ENCODE data around the gene WEE2.
A peak's percentile ranks its signal among the peaks of the same experiment; 100 is the strongest.
"Not testable (repeated sequence)": the region's sequence is repeated elsewhere in the genome, so short reads cannot be mapped to it uniquely, and the experiment has no call there.

WEE2 gene

DNA sequence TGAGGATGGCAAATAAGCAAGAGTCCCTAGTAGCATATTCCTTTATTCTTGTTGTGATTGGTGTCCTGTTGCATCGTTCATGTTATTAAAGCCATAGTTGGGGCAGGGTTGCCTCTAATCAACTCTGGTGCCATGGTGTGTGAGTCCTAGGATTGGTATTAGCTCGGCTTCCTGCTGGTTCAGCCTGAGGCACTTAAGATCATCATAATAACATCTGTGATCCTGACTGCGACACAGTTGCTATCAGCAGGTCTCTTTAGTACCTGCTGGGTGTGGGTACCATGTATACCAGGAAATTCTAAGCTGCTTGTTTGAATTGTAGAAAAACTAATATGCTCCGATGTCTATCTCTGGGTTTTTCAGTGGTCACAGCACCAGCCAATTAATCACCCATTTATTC lies 1.6 kb downstream of the WEE2 start:
- DNase-seq (ENCODE audit: low read depth), result no peak
- H3K4me3 ChIP-seq (ENCODE audit: low read depth, low read length), result no peak overlapping the region

- DNase-seq (ENCODE audit: low read depth), result no peak
- no peak overlapping the region for H3K4me3 ChIP-seq (ENCODE audit: low read depth, low read length)
Observed at GRCh38 chr7:141710301-141710700, 2.1 kb downstream of the WEE2 start.

DNA sequence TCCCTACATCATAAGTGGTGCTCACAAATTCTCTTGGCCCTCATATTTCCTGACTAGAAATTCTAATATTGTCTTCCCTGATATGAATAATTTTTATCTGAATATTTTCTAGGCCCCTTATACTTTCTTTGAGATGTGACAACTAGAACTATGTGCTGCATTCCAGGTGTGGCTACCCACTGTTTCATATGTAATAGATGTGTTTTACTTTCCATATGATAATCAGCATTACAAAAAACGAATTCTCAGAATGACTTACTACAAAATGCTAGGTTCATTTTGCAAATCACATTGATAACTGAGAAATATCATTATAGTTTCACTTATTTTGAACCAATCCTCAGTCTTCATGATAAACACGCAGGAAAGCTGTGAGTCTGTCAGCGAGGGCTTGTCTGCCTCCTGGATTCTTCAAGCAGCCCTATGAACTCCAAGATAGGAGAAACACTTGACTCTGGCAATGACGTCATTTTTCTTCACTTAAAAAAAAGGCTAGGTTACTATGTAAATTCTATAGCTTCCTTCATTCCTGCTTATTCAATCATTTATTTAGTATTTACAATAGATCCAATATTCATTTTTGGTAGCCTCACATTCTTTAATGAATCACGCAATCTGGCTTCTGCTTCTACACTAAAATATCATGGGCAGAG lies 4.6 kb downstream of the WEE2 start:
- DNase-seq (ENCODE audit: low read depth), result no peak
- no peak overlapping the region for H3K4me3 ChIP-seq (ENCODE audit: low read depth, low read length)

- no peak overlapping the region for H3K4me3 ChIP-seq (ENCODE audit: low read depth, low read length)
- DNase-seq (ENCODE audit: low read depth), result no peak
Observed at GRCh38 chr7:141713890-141714289, 5.7 kb downstream of the WEE2 start.

- DNase-seq (ENCODE audit: low read depth), result no peak
- no peak overlapping the region for H3K4me3 ChIP-seq (ENCODE audit: low read depth, low read length)
Observed at GRCh38 chr7:141714571-141714970, 6.4 kb downstream of the WEE2 start.

DNA sequence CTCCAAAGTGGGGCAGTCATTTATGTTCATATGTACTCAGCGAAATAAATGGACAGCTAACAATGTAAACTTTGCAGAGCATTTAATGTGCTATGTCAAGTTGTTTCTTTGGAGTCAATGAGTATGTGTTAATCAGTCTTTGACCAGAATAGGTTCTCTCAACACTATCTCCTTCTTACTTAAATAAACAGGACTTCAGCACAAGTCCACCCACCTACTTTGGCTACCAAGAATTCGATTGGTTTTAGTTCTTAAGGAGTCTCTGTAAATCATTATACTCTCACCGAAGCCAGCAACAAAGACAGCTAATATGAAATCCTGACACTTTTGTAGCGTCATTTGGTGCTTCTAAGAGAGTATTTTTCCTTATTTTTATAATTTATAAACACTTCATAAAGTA lies 6.9 kb downstream of the WEE2 start:
- no peak overlapping the region for H3K4me3 ChIP-seq (ENCODE audit: low read depth, low read length)
- no peak for DNase-seq (ENCODE audit: low read depth)

- H3K4me3 ChIP-seq (ENCODE audit: low read depth, low read length), result no peak overlapping the region
- DNase-seq (ENCODE audit: low read depth), result no peak
Observed at GRCh38 chr7:141715794-141716689, 7.9 kb downstream of the WEE2 start.

- DNase-seq (ENCODE audit: low read depth), result no peak
- no peak overlapping the region for H3K4me3 ChIP-seq (ENCODE audit: low read depth, low read length)
Observed at GRCh38 chr7:141717450-141717849, 9.3 kb downstream of the WEE2 start.

GRCh38 chr7:141722529-141722928 lies 14.4 kb downstream of the WEE2 start:
- H3K4me3 ChIP-seq (ENCODE audit: low read depth, low read length), result no peak overlapping the region
- DNase-seq (ENCODE audit: low read depth), result no peak

- H3K4me3 ChIP-seq (ENCODE audit: low read depth, low read length), result no peak overlapping the region
- DNase-seq (ENCODE audit: low read depth), result no peak
Observed at GRCh38 chr7:141729020-141729419, 20.9 kb downstream of the WEE2 start.

DNA sequence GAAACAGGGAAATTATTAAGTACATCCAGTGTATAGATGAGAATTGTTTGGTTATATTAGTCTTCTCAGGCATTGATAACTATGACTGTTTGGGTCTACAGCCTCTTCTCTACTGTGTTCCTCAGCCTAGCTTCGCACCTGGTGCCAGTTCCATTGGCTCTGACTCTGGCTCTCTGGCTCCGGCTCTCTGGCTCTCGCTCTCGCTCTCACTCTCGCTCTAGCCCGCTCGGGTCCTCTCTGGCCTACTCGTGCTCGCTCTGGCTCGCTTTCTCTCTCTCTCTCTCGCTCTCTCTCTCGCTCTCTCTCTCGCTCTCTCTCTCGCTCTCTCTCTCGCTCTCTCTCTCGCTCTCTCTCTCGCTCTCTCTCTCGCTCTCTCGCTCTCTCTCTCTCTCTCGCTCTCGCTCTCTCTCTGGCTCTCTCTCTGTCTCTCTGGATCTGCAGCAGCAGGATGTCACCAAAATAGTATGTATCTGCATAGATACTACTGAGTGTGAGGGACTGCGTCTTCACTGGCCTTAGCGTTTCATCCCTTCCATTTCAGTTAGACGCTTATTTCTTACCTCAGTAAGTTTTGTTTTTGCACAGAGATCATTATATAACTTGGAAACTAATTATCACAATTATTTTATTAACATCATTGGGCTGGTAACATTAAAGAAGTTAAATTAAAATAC lies 23.5 kb downstream of the WEE2 start:
- DNase-seq (ENCODE audit: low read depth), result no peak
- H3K4me3 ChIP-seq (ENCODE audit: low read depth, low read length), result no peak overlapping the region

DNA sequence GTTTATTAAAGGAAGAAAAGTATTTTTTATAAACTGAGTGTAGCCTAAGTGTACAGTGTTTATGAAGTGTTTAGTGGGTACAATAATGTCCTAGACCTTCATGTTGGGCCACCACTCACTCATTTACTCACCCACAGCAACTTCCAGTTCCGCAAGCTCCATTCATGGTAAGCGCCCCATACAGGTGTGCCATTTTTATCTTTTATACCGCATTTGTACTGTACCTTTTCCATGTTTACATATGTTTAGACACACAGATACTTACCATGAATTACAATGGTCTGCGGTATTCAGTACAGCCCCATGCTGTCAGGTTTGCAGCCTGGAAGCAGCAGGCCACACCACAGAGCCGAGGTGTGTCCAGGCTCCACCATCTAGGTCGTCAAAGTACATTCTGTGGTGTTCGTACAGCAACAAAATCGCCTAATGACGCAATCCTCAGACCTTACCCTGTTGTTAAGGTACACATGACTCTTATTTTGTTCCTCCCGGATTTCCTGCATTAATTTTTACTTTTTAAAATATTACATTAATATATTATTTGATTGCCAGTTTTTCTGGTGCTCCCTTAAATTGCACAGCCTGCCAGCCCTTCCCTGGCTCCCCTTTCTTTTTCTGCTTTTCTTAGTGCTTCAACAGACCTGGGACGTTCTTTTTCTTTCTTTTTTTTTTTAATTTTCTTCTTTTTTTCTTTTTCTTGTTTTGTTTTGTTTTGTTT lies 29.1 kb downstream of the WEE2 start:
- peak overlapping the region; percentile 97 for H3K4me3 ChIP-seq (ENCODE audit: low read depth, low read length)
- no peak for DNase-seq (ENCODE audit: low read depth)

- peak within 1 kb of the TSS; percentile 97 for H3K4me3 ChIP-seq (ENCODE audit: low read depth, low read length)
- DNase-seq (ENCODE audit: low read depth), result peak; percentile 89
Observed at GRCh38 chr7:141737836-141738591, 29.9 kb downstream of the WEE2 start, which contains the start of gene SSBP1. TSS of gene SSBP1 (plus strand) at chr7:141738358. CDS start at chr7:141739167, 809 bp downstream.

- peak overlapping the region; percentile 97 for H3K4me3 ChIP-seq (ENCODE audit: low read depth, low read length)
- DNase-seq (ENCODE audit: low read depth), result no peak
Observed at GRCh38 chr7:141738592-141739013, 30.4 kb downstream of the WEE2 start.

DNA sequence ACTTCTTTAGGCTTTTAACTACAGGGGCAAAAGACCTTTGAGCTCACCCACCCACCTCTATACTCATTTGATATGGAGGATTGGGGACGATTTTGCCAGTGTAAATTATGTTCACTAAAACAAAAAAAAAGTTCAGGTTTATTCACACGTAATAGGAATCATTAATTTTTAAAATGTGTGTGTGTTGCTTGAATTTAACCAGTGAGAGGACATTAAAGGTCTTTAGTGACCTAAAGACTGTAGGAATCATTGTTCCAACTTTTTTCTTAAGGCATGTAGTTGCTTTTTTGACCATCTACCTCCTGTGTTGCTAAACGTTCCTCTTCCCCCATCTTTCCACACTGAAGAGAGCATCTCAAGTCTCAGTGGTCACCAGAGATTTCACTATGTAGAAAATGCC lies 31.1 kb downstream of the WEE2 start:
- H3K4me3 ChIP-seq (ENCODE audit: low read depth, low read length), result peak overlapping the region; percentile 97

DNA sequence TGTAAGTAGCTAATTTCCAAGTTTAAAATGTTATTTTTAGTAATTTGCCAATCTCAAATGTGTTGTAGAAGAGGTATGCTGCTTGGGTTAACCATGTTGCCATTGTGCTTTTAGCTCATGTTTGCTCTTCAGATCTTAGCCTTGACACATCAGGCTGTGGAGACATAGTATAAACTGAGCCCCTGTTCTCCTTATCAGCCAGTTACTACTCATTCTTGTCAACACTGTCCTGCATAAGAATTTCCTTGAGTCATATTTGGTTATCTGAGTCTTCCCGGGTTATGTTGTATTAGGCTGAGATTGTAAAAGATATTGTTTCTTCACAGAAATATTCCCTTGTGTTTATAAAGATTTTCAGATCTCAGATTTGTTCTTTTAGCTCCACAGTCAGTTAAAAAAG lies 34.1 kb downstream of the WEE2 start:
- DNase-seq (ENCODE audit: low read depth), result no peak
- no peak overlapping the region for H3K4me3 ChIP-seq (ENCODE audit: low read depth, low read length)

More for the DNA sequence above, 31.1 kb downstream of the WEE2 start:
- DNase-seq (ENCODE audit: low read depth), result no peak

DNA sequence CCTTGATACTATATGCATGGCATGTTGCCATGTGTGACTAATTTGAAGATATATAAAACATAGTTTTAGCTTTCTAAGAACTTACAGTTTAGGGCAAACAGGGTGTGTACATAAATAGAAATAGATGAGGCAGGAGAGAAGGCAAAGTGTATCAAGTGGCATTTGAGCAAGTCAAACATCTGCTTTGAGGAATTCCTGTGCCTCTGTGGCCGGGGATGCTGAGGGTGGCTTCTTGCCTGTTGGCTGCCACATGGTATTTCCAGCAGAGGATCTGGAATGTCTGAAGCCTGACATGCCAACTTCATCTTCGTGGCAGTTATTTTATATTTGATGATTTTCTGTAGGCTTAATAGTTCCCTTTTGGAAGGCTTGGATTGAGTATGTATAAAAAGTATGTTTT lies 36.0 kb downstream of the WEE2 start:
- no peak for DNase-seq (ENCODE audit: low read depth)
- H3K4me3 ChIP-seq (ENCODE audit: low read depth, low read length), result no peak overlapping the region

DNA sequence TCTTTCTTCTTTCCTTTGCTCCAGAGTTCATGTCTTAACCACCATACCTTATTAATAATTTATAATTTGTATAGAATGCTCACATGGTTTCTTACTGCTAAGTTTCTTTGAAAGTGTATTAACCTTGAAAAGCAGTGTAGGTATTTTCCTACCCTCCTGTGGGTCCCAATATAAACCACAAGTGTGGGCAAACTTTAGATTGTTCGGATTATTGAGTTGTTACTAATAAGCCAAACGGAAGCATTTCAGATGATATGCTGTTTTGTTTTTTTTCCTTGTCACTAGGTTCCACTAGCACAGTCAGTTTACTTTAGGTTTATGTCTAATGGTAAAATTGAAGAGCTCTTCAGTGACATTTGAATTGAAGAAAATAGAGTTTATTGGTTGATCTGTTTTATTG lies 40.2 kb downstream of the WEE2 start:
- no peak for DNase-seq (ENCODE audit: low read depth)
- no peak overlapping the region for H3K4me3 ChIP-seq (ENCODE audit: low read depth, low read length)

DNA sequence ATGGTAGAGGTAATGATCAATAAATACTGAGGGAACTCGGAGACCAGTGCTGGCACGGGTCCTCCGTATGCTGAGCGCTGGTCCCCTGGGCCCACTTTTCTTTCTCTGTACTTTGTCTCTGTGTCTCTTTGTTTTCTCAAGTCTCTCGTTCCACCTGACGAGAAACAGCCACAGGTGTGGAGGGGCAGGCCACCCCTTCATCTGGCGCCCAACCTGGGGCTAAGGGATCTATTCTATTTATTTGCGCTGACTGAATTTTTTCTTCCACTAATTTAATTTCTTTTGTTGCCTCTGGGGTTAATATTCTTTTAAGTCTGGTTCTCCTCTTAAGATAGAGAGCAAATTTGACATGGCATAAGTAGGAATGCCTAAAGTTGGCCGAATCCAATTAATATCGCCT lies 43.8 kb downstream of the WEE2 start:
- not testable (repeated sequence) for DNase-seq (ENCODE audit: low read depth)

More for the DNA sequence above, 43.8 kb downstream of the WEE2 start:
- not testable (repeated sequence) for H3K4me3 ChIP-seq (ENCODE audit: low read depth, low read length)

Measured in skeletal muscle cell (primary cell).